K562 (cell line): ENCODE data around the gene WTAP. TPM values are rescaled to one million over a fixed set of nuclear protein-coding genes. Genes with fewer than 3 reads are reported as not detected.
"Not testable (repeated sequence)": the region's sequence is repeated elsewhere in the genome, so short reads cannot be mapped to it uniquely, and the experiment has no call there.

Experiments
- ATAC-seq: fragments of 200-7000 bp; cut with Tn5 transposase; 3 replicates; pipeline ENCODE4 v1.9.1; 2020; ENCODE audit warnings: moderate library complexity
- BruUV-seq: library from RNA; stranded (reverse); fragments of 400-500 nt; replicated peaks from 2 replicates; lab custom pipeline; 2021; lab: Mats Ljungman, UMichigan
- CTCF ChIA-PET: fragments of 300-600 bp; formaldehyde crosslinking; extraction: SDS; loops from one replicate; lab custom pipeline; 2021; ENCODE audit warnings: low intra/inter-chr PET ratio; lab: Yijun Ruan, JAX
- POLR2A ChIA-PET: fragments of 300-600, 350-650 bp; sonication (Branson Sonifier 250); formaldehyde crosslinking; extraction: SDS; loops from one replicate; lab custom pipeline; 2021; ENCODE audit warnings: antibody characterized with exemption, inconsistent platforms; lab: Yijun Ruan, JAX
- DNase-seq, 4 experiments: peaks; one replicate each; pipeline versions ENCODE4 v3.0.0 to v3.0.0-alpha.2; 2011 to 2018; ENCODE audit warnings: low spot score in 3 of 4, mixed read lengths in 3 of 4; ENCODE audit errors: extremely low read depth in 1 of 4
- FAIRE-seq: peaks from 2 replicates; lab custom pipeline; 2011; peaks lifted over from hg19 to GRCh38; lab: Jason Lieb, UNC
- H2AFZ ChIP-seq: 2 replicates; pipeline ENCODE4 v1.6.0; 2011; ENCODE audit warnings: low read depth, low read length, control low read depth, inconsistent platforms
- H3K27ac ChIP-seq: fragments of 200-600 bp; 3 replicates; pipeline ENCODE4 v1.8.0; 2011; ENCODE audit warnings: low read depth, mild to moderate bottlenecking, control low read depth, inconsistent platforms, low read length, moderate library complexity, mixed read lengths; ENCODE audit errors: extremely low read depth
- H3K27me3 ChIP-seq, 2 experiments: fragments of 300-600 bp in 1 of 2; 2 replicates in 1 of 2; 3 replicates in 1 of 2; pipeline versions ENCODE4 v1.6.0 to v1.8.0; 2011; ENCODE audit warnings: inconsistent platforms in 2 of 2, low read length in 2 of 2, mild to moderate bottlenecking in 1 of 2, mixed read lengths in 1 of 2, moderate library complexity in 1 of 2; ENCODE audit not compliant: control insufficient read depth in 2 of 2, insufficient read depth in 2 of 2
- H3K36me3 ChIP-seq: fragments of 300-600 bp; 3 replicates; pipeline ENCODE4 v1.8.0; 2011; ENCODE audit warnings: mild to moderate bottlenecking, low read length, inconsistent platforms; ENCODE audit not compliant: control insufficient read depth, insufficient read depth
- H3K4me1 ChIP-seq, 2 experiments: fragments of 200-600 bp in 1 of 2; replicated peaks in 1 of 2; 2 replicates in 1 of 2; 3 replicates in 1 of 2; pipeline versions ENCODE4 v1.5.1 to v1.8.0; 2011; ENCODE audit warnings: inconsistent platforms in 2 of 2, low read length in 2 of 2, mild to moderate bottlenecking in 1 of 2, mixed read lengths in 1 of 2, moderate library complexity in 1 of 2; ENCODE audit not compliant: control insufficient read depth in 2 of 2, insufficient read depth in 2 of 2
- H3K4me2 ChIP-seq: 2 replicates; pipeline ENCODE4 v1.6.1; 2011; ENCODE audit warnings: low read length, control low read depth, inconsistent platforms, mixed read lengths; ENCODE audit not compliant: insufficient read depth
- H3K4me3 ChIP-seq: fragments of 200-600 bp; sonication (generic), shearing (Covaris generic); 2 replicates; pipeline ENCODE4 v1.5.1; 2016; ENCODE audit warnings: control low read depth, inconsistent platforms
- H3K79me2 ChIP-seq: fragments of 200-600 bp; 3 replicates; pipeline ENCODE4 v1.8.0; 2011; ENCODE audit warnings: low read length, inconsistent platforms; ENCODE audit not compliant: control insufficient read depth, insufficient read depth
- H3K9ac ChIP-seq, 2 experiments: 2 replicates each; pipeline versions ENCODE4 v1.6.0 to v1.6.1; 2011; ENCODE audit warnings: low read depth in 2 of 2, low read length in 2 of 2, control low read depth in 1 of 2, inconsistent platforms in 1 of 2, mild to moderate bottlenecking in 1 of 2, mixed read lengths in 1 of 2; ENCODE audit not compliant: insufficient read depth in 1 of 2
- H3K9me1 ChIP-seq: one replicate; pipeline ENCODE4 v1.6.0; 2011; ENCODE audit warnings: inconsistent platforms, mild to moderate bottlenecking, low read length, moderate library complexity; ENCODE audit not compliant: control insufficient read depth, insufficient read depth
- H3K9me3 ChIP-seq: replicated peaks from 2 replicates; pipeline ENCODE4 v1.5.1; 2011; ENCODE audit warnings: low read depth, low read length, inconsistent platforms; ENCODE audit not compliant: control insufficient read depth, insufficient read depth
- H4K20me1 ChIP-seq: replicated peaks from 2 replicates; pipeline ENCODE4 v1.6.1; 2011; ENCODE audit warnings: low read length, inconsistent platforms, mixed read lengths; ENCODE audit not compliant: control insufficient read depth, insufficient read depth
- CREBBP ChIP-seq: IDR thresholded peaks from one replicate; pipeline ENCODE4 v1.6.1; 2012; ENCODE audit warnings: low read depth, mild to moderate bottlenecking, control low read depth, inconsistent platforms, low read length
- E2F3 ChIP-seq: fragments of 250-450 bp; sonication (Bioruptor Pico); IDR thresholded peaks from 2 replicates; pipeline ENCODE4 v1.4.0; 2020; ENCODE audit warnings: mild to moderate bottlenecking
- GTF2A2 ChIP-seq: IDR thresholded peaks from 2 replicates; pipeline ENCODE4 v1.6.1; 2016; ENCODE audit warnings: mild to moderate bottlenecking, missing genetic modification characterization, missing compliant biosample characterization
- SUPT5H ChIP-seq: fragments of 450-650 bp; IDR thresholded peaks from 2 replicates; pipeline ENCODE4 v1.6.1; 2016
- ZBTB40 ChIP-seq, 2 experiments: fragments of 450-650 bp in 1 of 2; sonication (generic) in 1 of 2; formaldehyde crosslinking in 1 of 2; IDR thresholded peaks; 2 replicates each; pipeline versions ENCODE4 v1.7.1 to v1.9.0; 2016 to 2022; ENCODE audit warnings: inconsistent platforms in 1 of 2, mild to moderate bottlenecking in 1 of 2, missing genetic modification reagents in 1 of 2
- WGBS: fragments of 100-300 bp; shearing (Covaris generic); methylation state at CpG from one replicate; pipeline ENCODE4 v1.1.6; 2016; ENCODE audit warnings: low coverage, mixed read lengths; ENCODE audit not compliant: insufficient coverage; ENCODE audit errors: missing lambda C conversion rate; 5-methylcytosine and 5-hydroxymethylcytosine counted together
- in situ Hi-C: fragments of 300-500 bp; cut with MboI; formaldehyde crosslinking; loops from 4 replicates; pipeline ENCODE4 v1.15.0; 2018; ENCODE audit warnings: inconsistent platforms, mixed read lengths
- intact Hi-C: fragments of 100-400 bp; cut with micrococcal nuclease; formaldehyde crosslinking; loops from 2 replicates; pipeline ENCODE4 v1.14.2; 2022
- polyA plus RNA-seq, 8 experiments: library from polyadenylated mRNA; depleted of rRNA in 4 of 8; stranded (reverse) in 5 of 8; unstranded in 3 of 8; fragments of >200 nt; fragmentation: Nextera tagmentation in 2 of 8; fragmentation: Illumina TruSeq in 1 of 8; extraction: Ambion mirVana in 2 of 8; extraction: Trizol in 1 of 8; gene quantifications; 2 replicates each; pipeline versions ENCODE4 v1.2.1 to v1.2.3, GENCODE V29; 2011 to 2014; ENCODE audit warnings: inconsistent platforms in 1 of 8, missing spikeins in 1 of 8
- total RNA-seq, 7 experiments: library from RNA; depleted of rRNA in 6 of 7; stranded (reverse); fragments of >200 nt in 6 of 7; fragmentation: Illumina TruSeq in 2 of 7; extraction: Trizol in 2 of 7; gene quantifications; 2 replicates each; pipeline versions ENCODE4 v1.2.1 to v1.2.3, GENCODE V29; 2011 to 2021; ENCODE audit warnings: low replicate concordance in 1 of 7

WTAP gene
- total and polyA plus RNA-seq, 9 of the 15 experiments (the other 6 are each of a cell fraction or from before 2014, with no cell fraction given): 52.4 to 156 (median 110) TPM

GRCh38 chr6:159746759-159747158 lies 19.5 kb downstream of the WTAP start (continued):
- no peak for TF ChIP-seq CREBBP
- TF ChIP-seq GTF2A2 (tag): no peak
- no peak for TF ChIP-seq SUPT5H
- TF ChIP-seq E2F3 (CRISPR knock-in tag): no peak

- H3K9me1 ChIP-seq, H3K27ac ChIP-seq, H3K4me2 ChIP-seq, H3K27me3 ChIP-seq, H2AFZ ChIP-seq, H3K4me1 ChIP-seq, H3K4me3 ChIP-seq, intact Hi-C loops, H3K9me3 ChIP-seq, DNase-seq, in situ Hi-C loops, H3K9ac ChIP-seq, CTCF ChIA-PET, FAIRE-seq, ATAC-seq, H4K20me1 ChIP-seq, POLR2A ChIA-PET: not testable (repeated sequence)
- Histone ChIP-seq H3K79me2 (peaks cover 21% of the 10 kb centered on the region; the same call in 2 of the 3 replicates), H3K36me3 (peaks cover 99% of the 10 kb centered on the region)
- BruUV-seq: TSS peak; percentile 3
- 95% methylated on average over 6 of the region's 7 CpGs for WGBS
Measured at GRCh38 chr6:159748127-159748526, 20.8 kb downstream of the WTAP start.

- Histone ChIP-seq H3K9me1 (no peaks in the 10 kb centered on the region), H4K20me1 (no peaks in the 10 kb centered on the region), H3K9me3 (no peaks in the 10 kb centered on the region), H3K4me3 (no peak overlapping the region), H3K27me3 (no peaks in the 10 kb centered on the region), H3K4me2 (no peak overlapping the region), H3K27ac (no peak overlapping the region), H3K9ac (no peak overlapping the region), H3K36me3 (peaks cover 98% of the 10 kb centered on the region), H3K79me2 (peaks cover 11% of the 10 kb centered on the region; the same call in 2 of the 3 replicates), H2AFZ (no peak overlapping the region), H3K4me1 (no peaks in the 10 kb centered on the region)
- intact Hi-C loops: no loop called here
- WGBS: 93% methylated on average over 3 of the region's 3 CpGs
- ATAC-seq (no peak), DNase-seq (no peak), FAIRE-seq (no peak)
- ChIA-PET POLR2A (interaction anchor here (0.5 to 2.2 kb wide), 4 partner anchors 8 to 38 kb away, joined by 3 to 10 read pairs (median 5); partner anchors contain the start of genes ACAT2, TCP1 and WTAP), CTCF (no interaction called here)
- no TSS peak for BruUV-seq
- in situ Hi-C loops: no loop called here
- peak; percentile 69 for TF ChIP-seq ZBTB40 (IDR thresholded peaks at IDR 0.05)
- TF ChIP-seq ZBTB40 (CRISPR knock-in tag; IDR thresholded peaks at IDR 0.05): no peak
Measured at GRCh38 chr6:159751448-159751847, 24.1 kb downstream of the WTAP start.
